Activated CD4-positive, alpha-beta T cell treated with anti-CD3 and anti-CD28 coated beads, Interleukin-2, amount 50 U/mL, for 48 hours (primary cell): ENCODE data around the gene UBR4.

Source experiments
- DNase-seq, 2 experiments: peaks; one replicate each; pipeline ENCODE4 v3.0.0-alpha.2; 2020

UBR4 gene

GRCh38 chr1:19087737-19088594 lies 122.1 kb downstream of the UBR4 start:
- peak in 1 of 2 experiments; percentile 33 for DNase-seq

GRCh38 chr1:19087017-19087736 lies 122.9 kb downstream of the UBR4 start:
- no peak for DNase-seq

GRCh38 chr1:19086176-19086875 lies 123.7 kb downstream of the UBR4 start:
- no peak for DNase-seq

- DNase-seq: no peak
Measured at GRCh38 chr1:19084206-19084738, 125.8 kb downstream of the UBR4 start.

GRCh38 chr1:19083081-19083480 lies 127.0 kb downstream of the UBR4 start:
- no peak for DNase-seq

GRCh38 chr1:19081218-19081893 lies 128.7 kb downstream of the UBR4 start:
- DNase-seq: no peak

GRCh38 chr1:19080721-19081120 lies 129.3 kb downstream of the UBR4 start:
- no peak for DNase-seq

- DNase-seq: no peak
Measured at GRCh38 chr1:19079541-19080472, 130.3 kb downstream of the UBR4 start.

GRCh38 chr1:19078536-19078935 lies 131.5 kb downstream of the UBR4 start:
- DNase-seq: no peak

- no peak for DNase-seq
Measured at GRCh38 chr1:19076841-19077616, 133.0 kb downstream of the UBR4 start.

- no peak for DNase-seq
Measured at GRCh38 chr1:19074902-19075721, 135.0 kb downstream of the UBR4 start.

GRCh38 chr1:19074361-19074901 lies 135.6 kb downstream of the UBR4 start:
- DNase-seq: peak; percentile 35 to 48

GRCh38 chr1:19073311-19074186 lies 136.5 kb downstream of the UBR4 start:
- DNase-seq: no peak

- no peak for DNase-seq
Measured at GRCh38 chr1:19072285-19072981, 137.6 kb downstream of the UBR4 start.

GRCh38 chr1:19071674-19072281 lies 138.3 kb downstream of the UBR4 start:
- DNase-seq: no peak

- DNase-seq: no peak
Measured at GRCh38 chr1:19070891-19071621, 139.0 kb downstream of the UBR4 start.
